Activated gamma-delta T cell treated with anti-CD3 and anti-CD28 coated beads, Interleukin-2, amount 50 U/mL, for 16 hours (primary cell): Measurements from ENCODE around the gene TMC8.
"Not testable (repeated sequence)": the region's sequence is repeated elsewhere in the genome, so short reads cannot be mapped to it uniquely, and the experiment has no call there.

Experiments used
- DNase-seq: peaks from one replicate; pipeline ENCODE4 v3.0.0-alpha.2; 2020; ENCODE audit warnings: low read depth

Gene TMC8

GRCh38 chr17:78130437-78131101, at the start of gene TMC8:
TMC8 (plus strand) TSS chr17:78130771; CDS start chr17:78131589, 818 bp downstream.
- peak; percentile 71 for DNase-seq

- no peak for DNase-seq
Measured at GRCh38 chr17:78081551-78081950, 49.0 kb upstream of the TMC8 start.

- not testable (repeated sequence) for DNase-seq
Measured at GRCh38 chr17:78082355-78082872, 48.2 kb upstream of the TMC8 start.

GRCh38 chr17:78082988-78083387, 47.6 kb upstream of the TMC8 start:
- DNase-seq, result no peak

- no peak for DNase-seq
Measured at GRCh38 chr17:78086740-78087139, 43.8 kb upstream of the TMC8 start.

- DNase-seq, result no peak
Measured at GRCh38 chr17:78088529-78088928, 42.0 kb upstream of the TMC8 start.

GRCh38 chr17:78089576-78090281, 40.8 kb upstream of the TMC8 start:
- DNase-seq, result no peak

- DNase-seq, result no peak
Measured at GRCh38 chr17:78092794-78093324, 37.7 kb upstream of the TMC8 start.

- no peak for DNase-seq
Measured at GRCh38 chr17:78095035-78095434, 35.5 kb upstream of the TMC8 start.

- no peak for DNase-seq
Measured at GRCh38 chr17:78096093-78096492, 34.5 kb upstream of the TMC8 start.

- no peak for DNase-seq
Measured at GRCh38 chr17:78101112-78101511, 29.5 kb upstream of the TMC8 start.

GRCh38 chr17:78101542-78101941, 29.0 kb upstream of the TMC8 start:
- DNase-seq, result no peak

GRCh38 chr17:78103311-78103710, 27.3 kb upstream of the TMC8 start:
- no peak for DNase-seq

GRCh38 chr17:78104540-78104941, 26.0 kb upstream of the TMC8 start:
- no peak for DNase-seq

GRCh38 chr17:78105101-78105500, 25.5 kb upstream of the TMC8 start:
- no peak for DNase-seq

GRCh38 chr17:78105551-78105950, 25.0 kb upstream of the TMC8 start:
- no peak for DNase-seq

- no peak for DNase-seq
Measured at GRCh38 chr17:78106211-78106610, 24.4 kb upstream of the TMC8 start.

GRCh38 chr17:78107457-78107856, 23.1 kb upstream of the TMC8 start:
- DNase-seq, result no peak

- DNase-seq, result no peak
Measured at GRCh38 chr17:78107976-78108725, 22.4 kb upstream of the TMC8 start.

- no peak for DNase-seq
Measured at GRCh38 chr17:78108726-78109488, 21.7 kb upstream of the TMC8 start.

GRCh38 chr17:78109489-78109761, 21.1 kb upstream of the TMC8 start:
- no peak for DNase-seq
